Loucy (cell line): ENCODE measurements around the gene HCN2.

ENCODE experiments used
- EZH2phosphoT487 ChIP-seq: fragments of 200-600 bp; IDR thresholded peaks from 2 replicates; pipeline ENCODE4 v1.6.1; 2018; ENCODE audit warnings: antibody characterized with exemption, mild to moderate bottlenecking, moderate library complexity, borderline replicate concordance
- TF ChIP-seq, protein P1 (sequence below): fragments of 200-600 bp; sonication (generic); conservative IDR thresholded peaks from 2 replicates; pipeline ENCODE4 v1.5.1; 2014; ENCODE audit warnings: mild to moderate bottlenecking, antibody characterized with exemption, low read length

DNA sequence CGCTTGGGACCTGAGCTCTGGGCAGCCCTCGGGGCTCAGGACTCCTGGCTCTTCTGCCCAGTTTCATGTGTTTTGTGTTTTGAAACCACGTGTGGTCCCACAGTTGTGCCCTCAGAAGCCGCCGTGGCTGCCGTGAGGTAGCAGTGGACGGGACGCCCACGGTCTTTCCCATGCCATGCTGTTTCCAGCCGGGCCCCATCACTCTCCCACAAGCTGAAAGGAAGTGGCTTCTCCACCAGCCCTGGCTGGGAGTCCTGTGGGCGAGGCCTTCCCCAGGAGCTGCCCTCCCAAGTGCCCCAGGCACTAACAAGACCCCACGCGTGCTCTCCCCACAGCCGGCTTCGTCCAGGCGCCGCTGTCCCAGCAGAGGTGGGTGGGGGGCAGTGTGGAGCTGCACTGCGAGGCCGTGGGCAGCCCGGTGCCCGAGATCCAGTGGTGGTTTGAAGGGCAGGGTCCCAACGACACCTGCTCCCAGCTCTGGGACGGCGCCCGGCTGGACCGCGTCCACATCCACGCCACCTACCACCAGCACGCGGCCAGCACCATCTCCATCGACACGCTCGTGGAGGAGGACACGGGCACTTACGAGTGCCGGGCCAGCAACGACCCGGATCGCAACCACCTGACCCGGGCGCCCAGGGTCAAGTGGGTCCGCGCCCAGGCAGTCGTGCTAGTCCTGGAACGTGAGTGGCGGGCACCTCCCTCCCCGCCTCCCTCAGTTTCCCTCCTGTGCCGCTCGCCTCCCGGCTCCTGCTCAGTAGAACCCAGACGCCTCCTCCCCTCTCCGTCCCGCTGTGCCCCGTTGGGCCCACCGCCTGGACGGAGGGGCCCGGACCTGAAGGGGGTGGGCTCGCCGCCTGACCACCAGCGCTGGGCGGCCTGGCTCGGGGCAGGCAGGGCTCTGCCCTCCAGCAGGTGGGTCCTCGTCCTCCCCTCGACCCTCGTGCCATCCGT, 12.0 kb upstream of the HCN2 start:
- TF ChIP-seq, protein P1, sequence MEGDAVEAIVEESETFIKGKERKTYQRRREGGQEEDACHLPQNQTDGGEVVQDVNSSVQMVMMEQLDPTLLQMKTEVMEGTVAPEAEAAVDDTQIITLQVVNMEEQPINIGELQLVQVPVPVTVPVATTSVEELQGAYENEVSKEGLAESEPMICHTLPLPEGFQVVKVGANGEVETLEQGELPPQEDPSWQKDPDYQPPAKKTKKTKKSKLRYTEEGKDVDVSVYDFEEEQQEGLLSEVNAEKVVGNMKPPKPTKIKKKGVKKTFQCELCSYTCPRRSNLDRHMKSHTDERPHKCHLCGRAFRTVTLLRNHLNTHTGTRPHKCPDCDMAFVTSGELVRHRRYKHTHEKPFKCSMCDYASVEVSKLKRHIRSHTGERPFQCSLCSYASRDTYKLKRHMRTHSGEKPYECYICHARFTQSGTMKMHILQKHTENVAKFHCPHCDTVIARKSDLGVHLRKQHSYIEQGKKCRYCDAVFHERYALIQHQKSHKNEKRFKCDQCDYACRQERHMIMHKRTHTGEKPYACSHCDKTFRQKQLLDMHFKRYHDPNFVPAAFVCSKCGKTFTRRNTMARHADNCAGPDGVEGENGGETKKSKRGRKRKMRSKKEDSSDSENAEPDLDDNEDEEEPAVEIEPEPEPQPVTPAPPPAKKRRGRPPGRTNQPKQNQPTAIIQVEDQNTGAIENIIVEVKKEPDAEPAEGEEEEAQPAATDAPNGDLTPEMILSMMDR, result no peak
- no peak for TF ChIP-seq EZH2phosphoT487
